GM18868 (cell line): ENCODE measurements around the gene KCNE3.
"Not testable (repeated sequence)": the region's sequence is repeated elsewhere in the genome, so short reads cannot be mapped to it uniquely, and the experiment has no call there.

ENCODE experiments used
- ATAC-seq: cut with Tn5 transposase; IDR thresholded peaks from one replicate; pipeline ENCODE4 v1.9.1; 2021; ENCODE audit warnings: mild to moderate bottlenecking, moderate library complexity; ENCODE audit not compliant: unreplicated experiment

Gene KCNE3

GRCh38 chr11:74444173-74444826 is 23.0 kb downstream of the KCNE3 start:
- no peak for ATAC-seq

GRCh38 chr11:74443071-74443864 is 24.1 kb downstream of the KCNE3 start:
- ATAC-seq = no peak

GRCh38 chr11:74442636-74443035 is 24.7 kb downstream of the KCNE3 start:
- no peak for ATAC-seq

- ATAC-seq = no peak
These were observed 28.7 kb downstream of the KCNE3 start for GRCh38 chr11:74438681-74439080.

- no peak for ATAC-seq
These were observed 29.8 kb downstream of the KCNE3 start for GRCh38 chr11:74437441-74438042.

GRCh38 chr11:74434528-74434927 is 32.8 kb downstream of the KCNE3 start:
- no peak for ATAC-seq

- no peak for ATAC-seq
These were observed 38.1 kb downstream of the KCNE3 start for GRCh38 chr11:74429205-74429604.

- no peak for ATAC-seq
These were observed 39.9 kb downstream of the KCNE3 start for GRCh38 chr11:74427384-74427886.

GRCh38 chr11:74425100-74425499 is 42.2 kb downstream of the KCNE3 start:
- no peak for ATAC-seq

GRCh38 chr11:74418509-74418895 is 48.8 kb downstream of the KCNE3 start:
- ATAC-seq = no peak

- no peak for ATAC-seq
These were observed 49.4 kb downstream of the KCNE3 start for GRCh38 chr11:74417860-74418508.

- ATAC-seq = no peak
These were observed 50.0 kb downstream of the KCNE3 start for GRCh38 chr11:74417379-74417804.

- ATAC-seq = not testable (repeated sequence)
These were observed 50.4 kb downstream of the KCNE3 start for GRCh38 chr11:74416974-74417373.

- ATAC-seq = no peak
These were observed 54.5 kb downstream of the KCNE3 start for GRCh38 chr11:74412733-74413359.

- ATAC-seq = no peak
These were observed 55.0 kb downstream of the KCNE3 start for GRCh38 chr11:74412321-74412720.

- no peak for ATAC-seq
These were observed 57.7 kb downstream of the KCNE3 start for GRCh38 chr11:74409633-74410032.
